SK-MEL-5 (cell line): ENCODE measurements around the gene ZNF26. TPM values are rescaled to one million over a fixed set of nuclear protein-coding genes. Genes with fewer than 3 reads are reported as not detected.

Experiments used
- DNase-seq: peaks from one replicate; pipeline ENCODE4 v3.0.0-alpha.2; 2016; ENCODE audit warnings: low read depth, low spot score
- in situ Hi-C: cut with HindIII; loops from 2 replicates; pipeline ENCODE4 v1.10.0; 2016; ENCODE audit warnings: low sequenced_read_pairs, high pct_unique_total_duplicates, low pct_unique_long_range_greater_than_20kb
- small RNA-seq, 2 experiments: library from RNA; depleted of rRNA; stranded (forward); fragments of <200 nt; gene quantifications; one replicate each; pipeline ENCODE3, GENCODE V24; 2014
- total RNA-seq: library from RNA; depleted of rRNA; stranded (reverse); fragments of >200 nt; shearing (Covaris generic); gene quantifications from 2 replicates; pipeline ENCODE4 v1.2.3, GENCODE V29; 2014; rRNA removed

ZNF26 gene
- total RNA-seq, 1 experiment from 2014 or later = 9.7 TPM

GRCh38 chr12:133037207-133038005 is 51.2 kb downstream of the ZNF26 start, which contains the start of gene ZNF84:
Gene ZNF84, plus strand, starts transcription at chr12:133037509. Its CDS starts 3,959 bp downstream, at chr12:133041468.
- in situ Hi-C loops = no loop called here
- DNase-seq = peak; percentile 99

GRCh38 chr12:133038118-133038709 is 52.0 kb downstream of the ZNF26 start:
- DNase-seq = no peak
- in situ Hi-C loops = no loop called here

GRCh38 chr12:133046698-133047097 is 60.5 kb downstream of the ZNF26 start:
- no peak for DNase-seq
- in situ Hi-C loops = no loop called here

DNA sequence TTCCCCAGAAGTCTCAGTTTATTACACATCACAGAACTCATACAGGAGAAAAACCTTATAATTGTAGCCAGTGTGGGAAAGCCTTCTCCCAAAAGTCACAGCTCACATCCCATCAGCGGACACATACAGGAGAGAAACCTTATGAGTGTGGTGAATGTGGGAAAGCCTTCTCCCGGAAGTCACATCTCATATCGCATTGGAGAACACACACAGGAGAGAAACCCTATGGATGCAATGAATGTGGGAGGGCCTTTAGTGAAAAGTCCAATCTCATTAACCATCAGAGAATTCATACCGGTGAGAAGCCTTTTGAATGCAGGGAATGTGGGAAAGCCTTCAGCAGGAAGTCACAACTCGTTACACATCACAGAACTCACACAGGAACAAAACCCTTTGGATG is 71.3 kb downstream of the ZNF26 start:
- in situ Hi-C loops = no loop called here
- DNase-seq = no peak

DNA sequence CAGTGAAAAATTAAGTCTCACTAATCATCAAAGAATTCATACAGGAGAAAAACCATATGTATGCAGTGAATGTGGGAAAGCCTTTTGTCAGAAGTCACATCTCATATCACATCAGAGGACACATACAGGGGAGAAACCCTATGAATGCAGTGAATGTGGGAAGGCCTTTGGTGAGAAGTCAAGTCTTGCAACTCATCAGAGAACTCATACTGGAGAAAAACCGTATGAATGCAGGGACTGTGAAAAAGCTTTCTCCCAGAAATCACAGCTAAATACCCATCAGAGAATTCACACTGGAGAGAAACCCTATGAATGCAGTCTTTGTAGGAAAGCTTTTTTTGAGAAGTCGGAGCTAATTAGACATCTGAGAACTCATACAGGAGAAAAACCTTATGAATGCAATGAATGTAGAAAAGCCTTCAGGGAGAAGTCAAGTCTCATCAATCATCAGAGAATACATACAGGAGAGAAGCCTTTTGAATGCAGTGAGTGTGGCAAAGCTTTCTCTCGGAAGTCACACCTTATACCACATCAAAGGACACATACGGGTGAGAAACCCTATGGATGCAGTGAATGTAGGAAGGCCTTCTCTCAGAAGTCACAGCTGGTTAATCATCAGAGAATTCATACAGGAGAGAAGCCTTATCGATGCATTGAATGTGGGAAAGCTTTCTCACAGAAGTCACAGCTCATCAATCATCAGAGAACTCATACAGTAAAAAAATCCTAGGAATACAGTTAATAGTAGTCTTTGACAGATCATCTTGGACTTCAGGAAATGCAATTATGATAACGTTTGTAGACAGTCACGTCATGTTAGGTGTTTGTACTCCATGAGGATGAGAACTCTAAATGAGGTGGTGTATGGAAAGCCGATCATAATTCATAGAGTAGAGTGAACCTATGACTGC is 72.3 kb downstream of the ZNF26 start:
- in situ Hi-C loops = no loop called here
- no peak for DNase-seq

- in situ Hi-C loops = no loop called here
- no peak for DNase-seq
Measured at GRCh38 chr12:133061954-133062353, 75.8 kb downstream of the ZNF26 start.

DNA sequence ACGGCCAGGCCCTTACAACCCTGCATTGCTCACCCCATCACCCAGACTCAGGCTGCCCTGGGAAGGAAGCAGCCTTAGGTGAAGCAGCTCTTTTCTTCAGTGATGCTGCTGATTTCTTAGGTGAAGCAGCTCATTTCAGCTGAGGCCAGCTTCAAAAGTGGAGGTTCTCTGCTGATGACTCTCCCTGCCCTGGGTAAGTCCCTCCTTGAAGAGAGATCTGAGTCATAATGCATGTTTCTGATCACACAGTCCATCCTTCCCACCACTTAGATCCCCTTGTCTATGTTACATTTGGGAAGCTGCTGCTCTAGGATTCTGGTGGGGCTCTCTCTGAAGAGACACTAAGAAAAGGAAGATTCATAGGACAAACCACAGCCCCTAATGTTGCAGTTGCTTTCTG is 77.4 kb downstream of the ZNF26 start:
- in situ Hi-C loops = no loop called here

GRCh38 chr12:133073836-133074235 is 87.7 kb downstream of the ZNF26 start:
- in situ Hi-C loops = no loop called here

More for the DNA sequence above, 77.4 kb downstream of the ZNF26 start:
- no peak for DNase-seq

More at GRCh38 chr12:133073836-133074235, 87.7 kb downstream of the ZNF26 start:
- no peak for DNase-seq

Small RNA genes lying within 50 kb of the gene (small RNA-seq; reads per million reads assigned to genes)
- 0 to 0.14 reads per million in 2 experiments for gene RNU4ATAC12P

Other genes starting within 250 kb of the ZNF26 start
- 48.1 and 52.4 TPM in 2 replicates for gene ANKLE2, start 224.5 kb upstream of the ZNF26 start, total RNA-seq
- gene GOLGA3, start 157.5 kb upstream of the ZNF26 start, total RNA-seq = 37.7 and 44.4 TPM in 2 replicates
- 24.5 and 25.8 TPM in 2 replicates for gene CHFR, start 98.8 kb upstream of the ZNF26 start, total RNA-seq
- gene ZNF605, start 30.1 kb upstream of the ZNF26 start, total RNA-seq = 9.9 and 10.1 TPM in 2 replicates
- 22.0 and 27.2 TPM in 2 replicates for gene ZNF84, start 51.1 kb downstream of the ZNF26 start, total RNA-seq
- gene ZNF140, start 94.6 kb downstream of the ZNF26 start, total RNA-seq = 21.5 and 24.8 TPM in 2 replicates
- 1.3 and 1.4 TPM in 2 replicates for gene ZNF891, start 143.9 kb downstream of the ZNF26 start, total RNA-seq
- gene ZNF10, start 144.3 kb downstream of the ZNF26 start, total RNA-seq = 3.5 and 4.0 TPM in 2 replicates
- gene ZNF268, start 195.1 kb downstream of the ZNF26 start, total RNA-seq = 34.0 and 35.5 TPM in 2 replicates
- not detected in 2 replicates for gene ANHX, start 249.5 kb downstream of the ZNF26 start, total RNA-seq